ENCODE data around the gene PJA2.
"Not testable (repeated sequence)": the region's sequence is repeated elsewhere in the genome, so short reads cannot be mapped to it uniquely, and the experiment has no call there.

PJA2 gene

GRCh38 chr5:109307456-109307855 lies 102.3 kb downstream of the PJA2 start:
- DNase-seq = no peak

GRCh38 chr5:109305352-109305751 lies 104.4 kb downstream of the PJA2 start:
- DNase-seq = no peak

- DNase-seq = no peak
These were observed 105.5 kb downstream of the PJA2 start for GRCh38 chr5:109304309-109304708.

- DNase-seq = no peak
These were observed 109.4 kb downstream of the PJA2 start for GRCh38 chr5:109300367-109300766.

GRCh38 chr5:109299557-109299956 lies 110.2 kb downstream of the PJA2 start:
- DNase-seq = no peak

GRCh38 chr5:109298794-109299193 lies 111.0 kb downstream of the PJA2 start:
- no peak for DNase-seq

- no peak for DNase-seq
These were observed 111.9 kb downstream of the PJA2 start for GRCh38 chr5:109297900-109298299.

- DNase-seq = no peak
These were observed 118.7 kb downstream of the PJA2 start for GRCh38 chr5:109291090-109291489.

- DNase-seq = no peak
These were observed 119.5 kb downstream of the PJA2 start for GRCh38 chr5:109290231-109290630.

GRCh38 chr5:109286628-109287027 lies 123.1 kb downstream of the PJA2 start:
- not testable (repeated sequence) for DNase-seq

Measured in NCI-H226 (cell line).